Neutrophil (primary cell): ENCODE results near the gene BNC2.

Experiments
- H3K27ac ChIP-seq: fragments of 200-600 bp; sonication (generic); 2 replicates; pipeline ENCODE4 v1.5.1; 2016; ENCODE audit warnings: mild to moderate bottlenecking, moderate library complexity
- H3K27me3 ChIP-seq: fragments of 200-600 bp; sonication (generic); 2 replicates; pipeline ENCODE4 v1.6.0; 2016; ENCODE audit warnings: mild to moderate bottlenecking
- H3K36me3 ChIP-seq: fragments of 200-600 bp; sonication (generic); 2 replicates; pipeline ENCODE4 v1.5.1; 2017
- H3K4me1 ChIP-seq, 2 experiments: fragments of 200-600 bp in 1 of 2; sonication (generic) in 1 of 2; 1 replicate in 1 of 2; 2 replicates in 1 of 2; pipeline versions ENCODE4 v1.5.1 to v1.6.1; 2013 to 2016; ENCODE audit warnings: low read depth in 1 of 2, low read length in 1 of 2, mild to moderate bottlenecking in 1 of 2, moderate library complexity in 1 of 2; ENCODE audit not compliant: control insufficient read depth in 1 of 2, insufficient read depth in 1 of 2
- H3K4me3 ChIP-seq, 2 experiments: fragments of 200-600 bp in 1 of 2; sonication (generic) in 1 of 2; 1 replicate in 1 of 2; 2 replicates in 1 of 2; pipeline ENCODE4 v1.5.1; 2013 to 2016; ENCODE audit warnings: low read depth in 1 of 2, low read length in 1 of 2, mild to moderate bottlenecking in 1 of 2, moderate library complexity in 1 of 2
- H3K9me3 ChIP-seq: fragments of 200-600 bp; sonication (generic); 2 replicates; pipeline ENCODE4 v1.5.1; 2016
- TF ChIP-seq, protein P1 (sequence below): fragments of 200-600 bp; sonication (generic); IDR thresholded peaks from 2 replicates; pipeline ENCODE4 v1.5.1; 2016; ENCODE audit warnings: antibody characterized with exemption

BNC2 gene

DNA sequence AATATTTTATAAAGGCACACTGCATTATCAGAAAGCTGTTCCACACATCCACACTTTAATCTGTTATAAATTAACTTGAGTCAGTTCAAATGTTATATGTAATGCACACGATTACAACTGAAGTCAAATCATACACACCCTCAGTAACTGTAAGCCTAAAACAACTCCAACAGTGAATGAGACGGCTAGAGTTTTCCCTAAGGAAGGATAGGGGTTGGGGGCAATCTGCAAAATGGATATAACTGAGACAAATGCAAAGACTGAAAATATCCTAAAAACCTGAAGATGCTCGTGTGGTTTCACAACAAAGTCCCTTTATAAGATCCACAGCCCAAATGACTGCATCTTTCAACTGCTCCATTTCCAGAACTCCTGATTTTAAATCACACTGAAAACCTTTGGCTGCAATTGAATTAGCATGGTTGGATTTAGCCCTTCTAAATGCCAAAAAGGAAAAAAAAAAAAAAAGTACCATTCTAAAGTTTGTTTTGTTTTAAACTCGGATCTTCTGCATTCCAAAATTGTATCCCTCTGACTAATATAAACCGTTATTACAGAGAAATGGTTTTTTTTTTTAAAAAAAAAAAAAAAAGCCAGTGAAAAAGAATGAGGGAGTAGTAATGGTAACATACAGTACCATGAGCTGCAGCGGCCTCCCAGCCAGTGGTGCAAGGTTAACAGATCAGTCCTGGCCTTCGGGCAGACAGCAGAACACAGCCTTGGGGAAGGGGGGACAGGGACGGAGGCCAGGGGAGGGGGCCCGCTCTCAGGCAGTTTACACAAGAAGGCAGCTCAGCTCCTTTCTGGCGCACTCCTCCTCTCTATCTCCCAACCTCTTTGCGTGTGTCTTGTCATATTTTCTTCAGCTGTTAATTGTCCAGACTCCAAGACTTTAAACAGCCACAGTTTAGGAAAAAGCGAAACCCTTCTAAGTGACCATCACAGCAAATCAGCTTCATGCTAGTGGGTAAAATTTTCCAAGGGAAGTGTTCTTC is 166.1 kb downstream of the BNC2 start:
- Histone ChIP-seq H3K27ac (no peak overlapping the region), H3K27me3 (no peaks in the 10 kb centered on the region), H3K36me3 (no peaks in the 10 kb centered on the region), H3K4me3 (no peak overlapping the region), H3K4me1 (no peaks in the 10 kb centered on the region), H3K9me3 (no peaks in the 10 kb centered on the region)
- TF ChIP-seq, protein P1, sequence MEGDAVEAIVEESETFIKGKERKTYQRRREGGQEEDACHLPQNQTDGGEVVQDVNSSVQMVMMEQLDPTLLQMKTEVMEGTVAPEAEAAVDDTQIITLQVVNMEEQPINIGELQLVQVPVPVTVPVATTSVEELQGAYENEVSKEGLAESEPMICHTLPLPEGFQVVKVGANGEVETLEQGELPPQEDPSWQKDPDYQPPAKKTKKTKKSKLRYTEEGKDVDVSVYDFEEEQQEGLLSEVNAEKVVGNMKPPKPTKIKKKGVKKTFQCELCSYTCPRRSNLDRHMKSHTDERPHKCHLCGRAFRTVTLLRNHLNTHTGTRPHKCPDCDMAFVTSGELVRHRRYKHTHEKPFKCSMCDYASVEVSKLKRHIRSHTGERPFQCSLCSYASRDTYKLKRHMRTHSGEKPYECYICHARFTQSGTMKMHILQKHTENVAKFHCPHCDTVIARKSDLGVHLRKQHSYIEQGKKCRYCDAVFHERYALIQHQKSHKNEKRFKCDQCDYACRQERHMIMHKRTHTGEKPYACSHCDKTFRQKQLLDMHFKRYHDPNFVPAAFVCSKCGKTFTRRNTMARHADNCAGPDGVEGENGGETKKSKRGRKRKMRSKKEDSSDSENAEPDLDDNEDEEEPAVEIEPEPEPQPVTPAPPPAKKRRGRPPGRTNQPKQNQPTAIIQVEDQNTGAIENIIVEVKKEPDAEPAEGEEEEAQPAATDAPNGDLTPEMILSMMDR = no peak

GRCh38 chr9:16701347-16701746 is 169.1 kb downstream of the BNC2 start:
- Histone ChIP-seq H3K36me3 (no peaks in the 10 kb centered on the region), H3K4me1 (no peaks in the 10 kb centered on the region), H3K27ac (no peak overlapping the region), H3K27me3 (no peaks in the 10 kb centered on the region), H3K4me3 (no peak overlapping the region), H3K9me3 (no peaks in the 10 kb centered on the region)
- TF ChIP-seq, protein P1 = no peak

- Histone ChIP-seq H3K4me1 (no peaks in the 10 kb centered on the region), H3K9me3 (no peaks in the 10 kb centered on the region), H3K36me3 (no peaks in the 10 kb centered on the region), H3K27me3 (no peaks in the 10 kb centered on the region), H3K4me3 (no peak overlapping the region), H3K27ac (no peak overlapping the region)
- TF ChIP-seq, protein P1 = no peak
Measured at GRCh38 chr9:16693616-16694015, 176.9 kb downstream of the BNC2 start.

DNA sequence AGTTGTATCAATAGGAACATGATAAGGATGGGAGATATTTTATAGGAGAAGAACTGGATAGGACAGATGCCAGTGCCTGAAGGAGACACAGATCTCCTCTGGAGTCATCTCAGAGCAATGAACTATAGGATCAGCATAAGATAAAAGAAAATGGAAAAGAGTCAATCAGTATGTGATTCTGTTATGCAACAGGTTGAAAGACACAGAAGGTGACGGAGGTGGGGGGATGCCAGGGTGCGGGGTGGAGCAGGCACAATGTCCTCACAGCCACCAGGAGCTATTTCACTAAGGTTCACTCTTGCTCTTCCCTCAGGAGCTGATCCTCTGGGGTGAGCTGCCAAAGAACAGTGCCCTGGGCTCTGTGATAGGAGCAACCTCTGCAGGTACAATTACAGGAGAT is 179.8 kb downstream of the BNC2 start:
- no peaks in the 10 kb centered on the region for H3K9me3 ChIP-seq
- no peak overlapping the region for H3K4me3 ChIP-seq
- no peaks in the 10 kb centered on the region for H3K36me3 ChIP-seq
- TF ChIP-seq, protein P1 = no peak
- no peaks in the 10 kb centered on the region for H3K4me1 ChIP-seq
- no peak overlapping the region for H3K27ac ChIP-seq
- H3K27me3 ChIP-seq = no peaks in the 10 kb centered on the region

DNA sequence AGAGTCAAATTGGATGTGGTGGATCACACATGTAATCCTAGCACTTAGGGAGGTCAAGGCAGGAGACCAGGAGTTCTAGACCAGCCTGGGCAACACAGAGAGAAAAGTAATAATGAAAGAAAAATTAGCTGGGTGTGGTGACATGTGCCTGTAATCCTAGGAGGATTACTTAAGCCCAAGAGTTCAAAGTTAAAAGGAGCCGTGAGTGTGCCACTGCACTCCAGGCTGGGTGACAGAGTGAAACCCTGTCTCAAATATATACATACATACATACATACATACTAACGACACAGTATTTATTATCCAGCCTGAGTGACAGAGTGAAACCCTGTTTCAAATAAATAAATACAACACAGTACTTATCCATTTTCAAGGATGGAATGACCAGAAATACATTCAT is 180.3 kb downstream of the BNC2 start:
- Histone ChIP-seq H3K4me3 (no peak overlapping the region), H3K9me3 (no peaks in the 10 kb centered on the region), H3K27ac (no peak overlapping the region), H3K4me1 (no peaks in the 10 kb centered on the region), H3K36me3 (no peaks in the 10 kb centered on the region), H3K27me3 (no peaks in the 10 kb centered on the region)
- TF ChIP-seq, protein P1 = no peak
